OCI-LY1 (cell line): ENCODE results near the gene VPS35.

Experiments
- EZH2 ChIP-seq: fragments of 200-600 bp; sonication (generic), shearing (Covaris generic); IDR thresholded peaks from 2 replicates; pipeline ENCODE4 v1.8.0; 2017; ENCODE audit warnings: borderline replicate concordance, mixed run types, mild to moderate bottlenecking, antibody characterized with exemption, low read length, moderate library complexity, mixed read lengths
- TF ChIP-seq, protein P1 (sequence below): fragments of 200-600 bp; sonication (generic), shearing (Covaris generic); IDR thresholded peaks from 2 replicates; pipeline ENCODE4 v1.5.1; 2017; ENCODE audit warnings: mild to moderate bottlenecking, antibody characterized with exemption, low read length, moderate library complexity, mixed read lengths

- TF ChIP-seq, protein P1, sequence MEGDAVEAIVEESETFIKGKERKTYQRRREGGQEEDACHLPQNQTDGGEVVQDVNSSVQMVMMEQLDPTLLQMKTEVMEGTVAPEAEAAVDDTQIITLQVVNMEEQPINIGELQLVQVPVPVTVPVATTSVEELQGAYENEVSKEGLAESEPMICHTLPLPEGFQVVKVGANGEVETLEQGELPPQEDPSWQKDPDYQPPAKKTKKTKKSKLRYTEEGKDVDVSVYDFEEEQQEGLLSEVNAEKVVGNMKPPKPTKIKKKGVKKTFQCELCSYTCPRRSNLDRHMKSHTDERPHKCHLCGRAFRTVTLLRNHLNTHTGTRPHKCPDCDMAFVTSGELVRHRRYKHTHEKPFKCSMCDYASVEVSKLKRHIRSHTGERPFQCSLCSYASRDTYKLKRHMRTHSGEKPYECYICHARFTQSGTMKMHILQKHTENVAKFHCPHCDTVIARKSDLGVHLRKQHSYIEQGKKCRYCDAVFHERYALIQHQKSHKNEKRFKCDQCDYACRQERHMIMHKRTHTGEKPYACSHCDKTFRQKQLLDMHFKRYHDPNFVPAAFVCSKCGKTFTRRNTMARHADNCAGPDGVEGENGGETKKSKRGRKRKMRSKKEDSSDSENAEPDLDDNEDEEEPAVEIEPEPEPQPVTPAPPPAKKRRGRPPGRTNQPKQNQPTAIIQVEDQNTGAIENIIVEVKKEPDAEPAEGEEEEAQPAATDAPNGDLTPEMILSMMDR = no peak
- no peak for TF ChIP-seq EZH2
These were observed 66.9 kb downstream of the VPS35 start for GRCh38 chr16:46621934-46622676.
